Gastrocnemius medialis (tissue), 4 donors: ENCODE data around the gene NDN.

Experiments used
- CTCF ChIP-seq, 5 experiments: fragments of 450-650 bp in 3 of 5; fragments of 200-600 bp in 2 of 5; sonication (generic) in 2 of 5; IDR thresholded peaks in 4 of 5; conservative IDR thresholded peaks in 1 of 5; 1 replicate in 4 of 5; 2 replicates in 1 of 5; pipeline ENCODE4 v1.5.1; 2016 to 2019; ENCODE audit warnings: antibody characterized with exemption in 5 of 5, mild to moderate bottlenecking in 3 of 5, moderate library complexity in 3 of 5
- POLR2A ChIP-seq, 2 donors: fragments of 450-650 bp; IDR thresholded peaks; one replicate each; pipeline ENCODE4 v1.6.1; 2017; ENCODE audit warnings: antibody characterized with exemption in 2 of 2, mild to moderate bottlenecking in 2 of 2, moderate library complexity in 2 of 2

- TF ChIP-seq CTCF (IDR thresholded peaks at IDR 0.05 in 4 of 5, conservative IDR thresholded peaks at IDR 0.05 in 1 of 5): no peak
- no peak for TF ChIP-seq POLR2A (IDR thresholded peaks at IDR 0.05)
These were observed 47.8 kb upstream of the NDN start for GRCh38 chr15:23734862-23735261.
